GM12891 (cell line): ENCODE results near the gene RECK.

Experiments
- POLR2A ChIP-seq: IDR thresholded peaks from 2 replicates; pipeline ENCODE4 v1.6.1; 2011; ENCODE audit warnings: low read depth, low read length, control low read depth
- POLR2AphosphoS5 ChIP-seq: IDR thresholded peaks from 2 replicates; pipeline ENCODE4 v1.6.1; 2011; ENCODE audit warnings: low read depth, low read length, control low read depth

- TF ChIP-seq POLR2AphosphoS5 (no peak), POLR2A (no peak)
Measured at GRCh38 chr9:36041506-36041905, 4.8 kb downstream of the RECK start.
